IPS-15b (cell line): ENCODE data around the gene ZC3HAV1.
"Not testable (repeated sequence)": the region's sequence is repeated elsewhere in the genome, so short reads cannot be mapped to it uniquely, and the experiment has no call there.

Experiments used
- H3K27me3 ChIP-seq: one replicate; pipeline ENCODE4 v1.6.1; 2013; ENCODE audit warnings: low read length; ENCODE audit not compliant: control insufficient read depth, insufficient read depth
- H3K36me3 ChIP-seq: one replicate; pipeline ENCODE4 v1.6.1; 2013; ENCODE audit warnings: low read length; ENCODE audit not compliant: control insufficient read depth, insufficient read depth
- H3K4me1 ChIP-seq: one replicate; pipeline ENCODE4 v1.6.1; 2013; ENCODE audit warnings: mild to moderate bottlenecking, low read length; ENCODE audit not compliant: control insufficient read depth, insufficient read depth
- H3K4me3 ChIP-seq: one replicate; pipeline ENCODE4 v1.5.1; 2013; ENCODE audit warnings: low read depth, low read length
- H3K9ac ChIP-seq: one replicate; pipeline ENCODE4 v1.6.1; 2013; ENCODE audit warnings: low read depth, mild to moderate bottlenecking, low read length
- H3K9me3 ChIP-seq: one replicate; pipeline ENCODE4 v1.6.1; 2013; ENCODE audit warnings: mild to moderate bottlenecking, low read length; ENCODE audit not compliant: control insufficient read depth, insufficient read depth

The ZC3HAV1 gene

GRCh38 chr7:139080905-139081304 lies 28.6 kb downstream of the ZC3HAV1 start:
- Histone ChIP-seq H3K4me1 (no peaks in the 10 kb centered on the region), H3K9ac (no peak overlapping the region), H3K27me3 (no peaks in the 10 kb centered on the region), H3K9me3 (no peaks in the 10 kb centered on the region), H3K36me3 (peaks cover 13% of the 10 kb centered on the region), H3K4me3 (no peak overlapping the region)

- H3K4me1 ChIP-seq: no peaks in the 10 kb centered on the region
- no peak overlapping the region for H3K9ac ChIP-seq
- H3K4me3 ChIP-seq: no peak overlapping the region
- H3K27me3 ChIP-seq: no peaks in the 10 kb centered on the region
- no peaks in the 10 kb centered on the region for H3K9me3 ChIP-seq
- peaks cover 18% of the 10 kb centered on the region for H3K36me3 ChIP-seq
Observed at GRCh38 chr7:139079861-139080260, 29.7 kb downstream of the ZC3HAV1 start.

GRCh38 chr7:139078911-139079310 lies 30.6 kb downstream of the ZC3HAV1 start:
- Histone ChIP-seq H3K36me3 (peaks cover 18% of the 10 kb centered on the region), H3K4me1 (no peaks in the 10 kb centered on the region), H3K9ac (no peak overlapping the region), H3K27me3 (no peaks in the 10 kb centered on the region), H3K4me3 (no peak overlapping the region), H3K9me3 (no peaks in the 10 kb centered on the region)

GRCh38 chr7:139078399-139078798 lies 31.1 kb downstream of the ZC3HAV1 start:
- H3K36me3 ChIP-seq: peaks cover 17% of the 10 kb centered on the region
- H3K9me3 ChIP-seq: no peaks in the 10 kb centered on the region
- no peaks in the 10 kb centered on the region for H3K27me3 ChIP-seq
- no peak overlapping the region for H3K4me3 ChIP-seq
- H3K9ac ChIP-seq: no peak overlapping the region
- no peaks in the 10 kb centered on the region for H3K4me1 ChIP-seq

GRCh38 chr7:139077706-139078105 lies 31.8 kb downstream of the ZC3HAV1 start:
- H3K4me3 ChIP-seq, H3K9ac ChIP-seq, H3K9me3 ChIP-seq, H3K4me1 ChIP-seq, H3K27me3 ChIP-seq: not testable (repeated sequence)
- peaks cover 14% of the 10 kb centered on the region for H3K36me3 ChIP-seq

- Histone ChIP-seq H3K9ac (no peak overlapping the region), H3K4me3 (no peak overlapping the region), H3K4me1 (no peaks in the 10 kb centered on the region), H3K36me3 (peaks cover 14% of the 10 kb centered on the region), H3K27me3 (no peaks in the 10 kb centered on the region), H3K9me3 (no peaks in the 10 kb centered on the region)
Observed at GRCh38 chr7:139075871-139076686, 33.4 kb downstream of the ZC3HAV1 start.

- Histone ChIP-seq H3K4me1 (no peaks in the 10 kb centered on the region), H3K9ac (no peak overlapping the region), H3K9me3 (no peaks in the 10 kb centered on the region), H3K36me3 (peaks cover 14% of the 10 kb centered on the region), H3K4me3 (no peak overlapping the region), H3K27me3 (no peaks in the 10 kb centered on the region)
Observed at GRCh38 chr7:139075031-139075652, 34.4 kb downstream of the ZC3HAV1 start.

- no peaks in the 10 kb centered on the region for H3K27me3 ChIP-seq
- no peaks in the 10 kb centered on the region for H3K9me3 ChIP-seq
- H3K36me3 ChIP-seq: peaks cover 5% of the 10 kb centered on the region
- no peak overlapping the region for H3K9ac ChIP-seq
- H3K4me3 ChIP-seq: no peak overlapping the region
- H3K4me1 ChIP-seq: no peaks in the 10 kb centered on the region
Observed at GRCh38 chr7:139072796-139073195, 36.7 kb downstream of the ZC3HAV1 start.

- H3K27me3 ChIP-seq: no peaks in the 10 kb centered on the region
- no peak overlapping the region for H3K4me3 ChIP-seq
- H3K9ac ChIP-seq: no peak overlapping the region
- peaks cover 5% of the 10 kb centered on the region for H3K36me3 ChIP-seq
- H3K4me1 ChIP-seq: no peaks in the 10 kb centered on the region
- H3K9me3 ChIP-seq: no peaks in the 10 kb centered on the region
Observed at GRCh38 chr7:139071680-139072079, 37.8 kb downstream of the ZC3HAV1 start.

- no peak overlapping the region for H3K9ac ChIP-seq
- H3K27me3 ChIP-seq: no peaks in the 10 kb centered on the region
- no peaks in the 10 kb centered on the region for H3K9me3 ChIP-seq
- H3K4me1 ChIP-seq: no peaks in the 10 kb centered on the region
- peaks cover 3% of the 10 kb centered on the region for H3K36me3 ChIP-seq
- H3K4me3 ChIP-seq: no peak overlapping the region
Observed at GRCh38 chr7:139068544-139069399, 40.7 kb downstream of the ZC3HAV1 start.

- no peaks in the 10 kb centered on the region for H3K4me1 ChIP-seq
- no peak overlapping the region for H3K9ac ChIP-seq
- H3K4me3 ChIP-seq: no peak overlapping the region
- H3K36me3 ChIP-seq: peaks cover 3% of the 10 kb centered on the region
- no peaks in the 10 kb centered on the region for H3K27me3 ChIP-seq
- H3K9me3 ChIP-seq: no peaks in the 10 kb centered on the region
Observed at GRCh38 chr7:139066315-139066714, 43.2 kb downstream of the ZC3HAV1 start.
